Right hindlimb (tissue), 1 donor: ENCODE measurements around the gene STIM1.
A peak's percentile ranks its signal among the peaks of the same experiment; 100 is the strongest.

Experiments
- DNase-seq: peaks from one replicate; pipeline ENCODE4 v3.0.0-alpha.2; 2018

Gene STIM1

DNA sequence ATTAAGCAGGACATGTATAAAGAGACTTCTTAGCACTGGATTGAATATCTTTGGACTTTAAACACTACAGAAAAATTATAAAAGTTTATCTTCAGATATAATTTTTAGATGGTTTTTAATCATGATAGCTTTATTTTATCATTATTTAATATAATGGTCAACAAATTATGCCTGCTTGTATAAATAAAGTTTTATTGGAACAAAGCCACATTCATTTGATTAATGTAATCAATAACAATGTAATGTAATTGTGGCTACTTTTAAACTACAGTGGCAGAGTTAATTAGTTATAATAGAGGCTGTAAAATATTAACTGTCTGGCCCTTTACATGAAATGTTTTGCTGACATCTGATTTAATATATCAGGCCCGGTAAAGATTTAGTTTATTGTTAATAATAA lies 70.0 kb downstream of the STIM1 start:
- no peak for DNase-seq

DNA sequence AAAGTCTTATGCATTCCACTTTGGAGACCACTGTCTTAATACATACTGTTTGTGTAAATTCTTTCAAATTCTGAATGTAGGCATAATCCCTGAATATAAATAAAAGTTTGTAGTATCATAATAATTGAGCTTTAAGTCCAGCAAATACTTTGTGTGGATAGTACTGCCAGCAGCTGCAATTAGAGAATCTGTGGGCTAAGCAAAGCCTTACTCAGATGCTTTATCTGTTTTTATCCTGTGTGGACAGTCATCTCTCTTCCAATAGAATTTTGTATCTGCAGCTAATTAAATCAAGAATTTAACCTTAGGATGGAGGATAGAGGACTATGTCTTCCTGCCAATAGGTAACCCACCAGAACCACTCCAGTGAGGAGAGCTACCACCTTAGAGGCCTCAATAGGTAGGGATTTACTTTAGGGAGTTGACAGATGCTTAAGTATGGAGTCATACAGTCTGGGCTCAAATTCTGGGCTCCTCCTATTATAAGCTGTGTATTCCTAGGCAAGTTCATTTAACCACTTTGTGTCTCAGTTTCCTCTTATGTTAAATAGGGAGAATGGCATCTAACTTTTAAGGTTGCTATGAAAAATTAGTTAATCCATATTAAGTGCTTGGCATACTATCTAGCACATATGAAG lies 71.1 kb downstream of the STIM1 start:
- DNase-seq: no peak

DNA sequence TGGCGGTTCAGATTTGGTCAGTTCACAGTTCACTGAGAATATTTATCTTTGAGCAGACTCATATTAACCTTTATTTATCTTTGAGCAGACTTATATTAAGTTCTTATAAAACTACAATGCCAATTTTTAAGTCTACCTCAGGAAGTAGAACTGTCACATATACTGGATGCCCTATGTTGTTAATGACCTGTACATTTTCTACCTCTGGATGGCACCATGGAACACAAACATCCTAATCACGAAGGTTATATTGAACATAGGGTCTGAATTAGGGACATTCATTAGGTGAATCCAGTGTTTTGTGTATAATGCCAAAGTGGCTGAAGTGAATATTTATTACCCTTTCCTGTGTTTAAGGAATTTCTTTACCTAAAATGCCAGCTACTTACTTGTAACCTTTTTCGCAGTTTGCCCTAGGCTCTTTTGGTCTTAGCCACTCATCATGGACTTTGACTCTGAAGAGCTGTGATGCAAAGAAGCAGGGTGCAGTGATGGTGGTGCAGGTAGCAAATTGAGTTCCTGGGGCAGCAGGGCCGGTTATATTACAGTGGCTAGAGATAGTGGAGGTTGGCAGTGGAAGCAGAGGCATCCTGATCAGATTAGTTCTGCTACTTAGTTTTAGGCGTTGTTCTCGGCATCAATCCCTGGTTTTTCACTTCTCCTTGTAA lies 71.8 kb downstream of the STIM1 start:
- DNase-seq: no peak

- no peak for DNase-seq
These were observed 73.8 kb downstream of the STIM1 start for GRCh38 chr11:3929232-3929631.

DNA sequence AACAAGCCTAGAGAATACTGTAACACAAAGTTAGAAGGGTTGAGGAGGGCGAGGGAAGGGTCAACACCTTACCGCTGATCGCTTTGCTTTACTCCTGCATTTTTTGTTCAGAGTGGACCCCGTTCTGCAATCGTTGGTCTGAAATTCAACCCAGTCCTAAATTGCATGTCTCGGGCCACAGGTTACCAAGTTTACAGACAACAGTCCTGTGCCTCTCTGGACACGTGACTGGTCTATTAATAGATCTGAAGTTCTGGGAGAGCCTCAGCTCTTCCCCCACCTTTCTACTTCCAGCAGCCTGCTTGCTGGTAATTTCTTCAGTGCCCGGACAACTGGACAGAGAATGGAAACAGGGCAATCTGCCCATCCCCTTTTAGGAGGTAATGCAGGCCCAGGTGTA lies 74.2 kb downstream of the STIM1 start:
- no peak for DNase-seq

GRCh38 chr11:3932698-3933097 lies 77.2 kb downstream of the STIM1 start:
- no peak for DNase-seq

GRCh38 chr11:3933165-3933628 lies 77.7 kb downstream of the STIM1 start:
- no peak for DNase-seq

DNA sequence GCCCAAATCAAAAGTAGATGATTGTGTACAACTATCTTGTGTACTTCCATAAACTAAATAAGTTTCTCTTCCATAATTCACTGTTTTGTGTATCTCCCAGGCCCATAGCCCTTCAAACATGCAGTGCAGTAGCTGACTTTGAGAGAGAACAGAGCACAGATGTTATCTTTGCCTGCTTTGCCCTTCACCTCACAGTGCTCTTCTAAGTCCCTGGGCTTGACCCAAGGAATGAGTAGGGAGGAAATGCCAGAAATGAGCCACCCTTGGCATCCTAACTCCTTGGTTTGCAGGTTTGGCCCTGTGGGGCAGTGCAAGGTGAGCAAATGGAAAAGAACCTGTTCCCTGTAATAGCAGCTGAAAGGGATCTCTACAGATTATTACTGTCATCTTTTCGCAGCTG lies 79.2 kb downstream of the STIM1 start:
- no peak for DNase-seq

DNA sequence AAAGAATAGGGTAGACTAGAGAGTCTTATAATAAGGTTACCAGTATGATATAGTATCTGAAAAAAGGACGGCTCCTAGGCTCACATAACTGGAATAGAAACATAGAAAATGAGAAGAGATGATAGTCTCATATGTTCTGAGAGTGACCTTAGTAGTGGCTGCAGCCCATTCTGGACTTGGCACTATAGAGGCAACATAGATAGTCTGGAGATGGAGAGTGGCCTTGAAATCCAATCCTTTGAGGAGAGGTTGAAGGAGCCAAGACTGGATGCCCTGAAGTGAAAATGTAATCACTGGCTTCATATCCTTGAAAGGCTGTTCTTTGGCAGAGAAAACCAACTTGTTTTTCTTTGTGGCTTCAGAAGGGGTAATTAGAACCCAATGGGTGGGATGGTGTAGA lies 81.1 kb downstream of the STIM1 start:
- DNase-seq: no peak

- no peak for DNase-seq
These were observed 83.7 kb downstream of the STIM1 start for GRCh38 chr11:3939211-3939610.

DNA sequence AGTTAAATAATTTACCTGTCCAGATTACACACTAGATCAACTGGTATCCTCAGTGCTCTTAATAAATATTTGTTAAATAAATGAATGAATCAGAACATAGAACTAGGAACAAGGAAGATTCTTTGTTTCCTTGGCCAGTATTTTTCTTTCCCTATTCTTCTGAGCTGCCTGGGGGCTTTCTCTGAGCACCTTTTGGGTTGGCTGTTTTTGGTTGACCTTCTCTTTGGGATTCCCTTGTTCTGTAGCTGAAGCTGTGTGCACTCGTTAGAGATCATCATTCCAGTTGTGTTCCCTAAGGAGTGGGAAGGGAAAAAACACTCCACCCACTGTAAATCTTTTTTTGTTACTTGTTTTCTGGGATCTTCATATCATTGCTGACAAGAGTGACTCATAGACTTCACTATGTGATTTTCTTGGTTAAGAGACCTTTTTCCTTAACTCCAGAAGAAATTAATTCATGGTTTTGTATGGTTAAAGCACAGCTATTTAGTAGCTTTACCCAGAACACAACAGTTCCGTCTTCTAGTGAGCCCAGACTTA lies 84.3 kb downstream of the STIM1 start:
- DNase-seq: no peak

DNA sequence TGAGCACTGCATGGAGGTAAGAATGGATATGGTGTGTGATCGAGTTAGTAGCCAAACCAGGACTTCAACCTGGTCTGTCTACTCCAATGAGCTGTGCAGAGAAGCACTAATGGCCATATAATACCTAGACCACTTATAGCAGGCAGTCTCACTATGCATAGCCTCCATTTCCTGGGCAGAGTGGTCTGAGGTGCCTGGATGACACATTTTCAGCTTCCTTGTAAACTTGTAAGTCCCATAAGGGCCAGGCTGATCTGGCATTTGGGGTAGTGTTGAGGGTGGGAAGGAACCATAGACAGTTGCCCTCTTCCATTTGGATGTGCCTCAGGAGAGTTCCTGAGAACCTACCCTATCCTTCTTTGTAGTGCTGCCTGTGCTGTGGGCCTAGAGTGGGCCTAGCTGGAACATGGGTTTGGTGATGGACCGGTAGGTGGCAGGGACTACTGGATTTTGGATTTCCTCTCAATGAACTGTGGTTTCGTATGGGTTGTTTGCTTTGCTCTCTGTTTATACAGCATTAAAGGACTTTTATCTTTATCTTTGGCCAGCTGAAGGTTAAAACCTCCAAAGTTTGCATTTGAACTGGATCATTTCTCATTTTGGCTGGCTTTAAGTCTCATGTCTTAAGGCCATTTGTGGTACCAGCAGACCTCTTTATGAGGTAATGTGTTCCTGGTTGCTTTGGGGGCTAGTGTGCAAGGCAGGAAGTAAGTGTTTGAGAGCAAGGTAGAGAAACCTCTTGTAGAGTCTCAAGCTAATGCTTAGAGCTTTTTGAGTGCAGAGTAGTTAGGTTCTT lies 86.9 kb downstream of the STIM1 start:
- DNase-seq: no peak

DNA sequence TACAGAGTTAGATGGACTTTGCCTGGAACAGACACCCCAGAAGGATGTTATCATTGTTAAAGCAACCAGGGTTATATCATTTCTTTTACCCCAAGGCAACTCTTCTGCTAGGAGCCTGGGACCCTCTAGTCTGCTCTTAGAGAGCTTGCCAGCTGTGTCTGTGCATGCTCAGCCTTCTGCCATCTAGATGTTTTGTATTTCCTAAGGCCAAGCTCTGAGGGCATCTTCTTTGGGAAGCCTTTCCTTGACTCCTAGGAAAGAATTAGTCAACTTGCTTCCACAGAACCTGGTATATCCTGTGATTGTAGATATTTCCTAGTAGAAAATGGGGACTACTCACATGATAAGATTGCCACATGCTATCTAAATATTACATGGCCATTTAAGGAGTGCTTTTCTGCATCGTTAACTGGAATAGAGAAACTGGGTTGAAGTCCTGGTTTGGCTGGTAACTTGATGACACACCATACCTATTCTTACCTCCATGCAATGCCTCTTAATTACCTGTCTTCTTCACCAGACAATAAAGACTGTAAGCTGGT lies 87.6 kb downstream of the STIM1 start:
- DNase-seq: no peak

- DNase-seq: peak; percentile 35
These were observed 88.7 kb downstream of the STIM1 start for GRCh38 chr11:3944198-3944597.

DNA sequence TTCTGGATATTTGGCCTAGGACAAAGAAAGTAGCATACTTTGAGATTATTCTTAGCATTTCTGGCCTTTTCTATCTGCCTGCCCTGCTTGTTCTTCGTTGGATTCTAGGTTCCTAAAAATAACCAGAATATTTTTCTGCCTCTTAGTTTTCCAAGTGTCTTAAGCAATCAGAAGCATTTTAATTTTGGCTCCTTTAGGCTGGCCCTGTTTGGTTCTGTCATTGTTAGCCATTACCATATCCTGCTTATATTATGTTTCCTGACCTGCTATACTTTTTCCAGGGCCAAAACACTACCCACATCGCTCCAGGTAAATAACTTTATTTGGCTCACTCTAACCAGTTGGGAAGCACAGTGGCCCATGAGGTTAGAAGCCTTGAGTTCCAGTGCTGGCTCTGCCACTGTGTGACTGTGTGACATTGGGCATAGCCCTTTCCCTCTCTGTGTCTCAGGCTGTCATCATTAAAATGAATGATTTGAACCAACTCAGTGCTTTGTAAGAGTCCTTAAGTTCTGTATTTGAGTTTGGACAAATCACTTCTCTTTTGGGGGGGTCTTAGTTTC lies 91.1 kb downstream of the STIM1 start:
- DNase-seq: no peak

DNA sequence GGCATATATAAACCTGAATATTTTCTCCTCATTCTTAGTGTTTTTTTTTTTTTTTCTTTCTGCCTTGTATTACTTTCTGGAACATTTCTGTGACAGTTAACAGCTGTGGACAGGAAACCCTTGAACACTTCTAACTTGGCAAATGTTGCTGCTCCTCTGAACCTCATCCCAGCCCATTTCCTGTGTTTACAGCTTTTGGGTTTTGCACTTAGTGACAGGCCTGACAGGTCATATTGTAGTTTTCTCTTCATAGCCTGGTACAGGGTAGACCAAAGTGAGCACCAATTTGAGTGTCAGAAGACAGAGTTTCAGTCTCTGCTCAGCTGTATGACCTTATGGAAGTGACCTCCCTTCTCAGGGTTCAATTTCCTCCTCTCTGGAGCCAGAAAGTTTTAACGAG lies 91.6 kb downstream of the STIM1 start:
- peak; percentile 60 for DNase-seq

GRCh38 chr11:3949125-3949524 lies 93.7 kb downstream of the STIM1 start:
- no peak for DNase-seq

DNA sequence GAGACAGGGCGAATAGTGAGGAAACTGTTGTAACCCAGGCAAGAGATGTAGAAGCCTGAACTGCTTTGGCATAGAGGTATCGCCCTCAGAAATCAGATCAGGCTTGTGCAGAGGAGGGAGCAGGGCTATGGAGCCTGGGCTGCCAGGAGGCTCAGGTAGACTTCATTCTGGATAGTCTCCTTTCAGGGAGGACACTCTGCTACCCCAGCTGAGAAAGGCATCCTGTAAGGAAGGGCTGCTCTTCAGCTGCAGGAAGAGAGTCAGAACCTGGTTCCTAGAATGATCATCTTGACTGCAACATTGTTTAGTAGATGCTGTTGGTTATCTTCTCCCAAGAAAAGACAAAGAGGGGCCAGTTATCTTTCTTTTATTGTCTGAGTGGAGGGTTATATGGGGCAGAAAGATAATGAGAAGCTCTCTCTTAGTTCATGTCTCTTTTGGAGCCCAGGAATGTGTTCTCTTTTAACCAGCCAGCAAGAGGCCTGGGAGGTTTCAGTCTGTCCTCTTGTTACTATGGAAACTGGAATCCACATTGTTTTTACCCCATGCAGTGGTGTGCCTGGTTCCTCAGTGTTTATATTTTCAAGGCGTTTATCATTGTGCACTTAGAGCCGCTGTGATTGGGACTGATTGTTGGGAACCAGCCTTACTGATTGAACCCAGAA lies 95.7 kb downstream of the STIM1 start:
- no peak for DNase-seq

GRCh38 chr11:3952715-3953114 lies 97.3 kb downstream of the STIM1 start:
- DNase-seq: no peak

- no peak for DNase-seq
These were observed 97.9 kb downstream of the STIM1 start for GRCh38 chr11:3953327-3953726.

DNA sequence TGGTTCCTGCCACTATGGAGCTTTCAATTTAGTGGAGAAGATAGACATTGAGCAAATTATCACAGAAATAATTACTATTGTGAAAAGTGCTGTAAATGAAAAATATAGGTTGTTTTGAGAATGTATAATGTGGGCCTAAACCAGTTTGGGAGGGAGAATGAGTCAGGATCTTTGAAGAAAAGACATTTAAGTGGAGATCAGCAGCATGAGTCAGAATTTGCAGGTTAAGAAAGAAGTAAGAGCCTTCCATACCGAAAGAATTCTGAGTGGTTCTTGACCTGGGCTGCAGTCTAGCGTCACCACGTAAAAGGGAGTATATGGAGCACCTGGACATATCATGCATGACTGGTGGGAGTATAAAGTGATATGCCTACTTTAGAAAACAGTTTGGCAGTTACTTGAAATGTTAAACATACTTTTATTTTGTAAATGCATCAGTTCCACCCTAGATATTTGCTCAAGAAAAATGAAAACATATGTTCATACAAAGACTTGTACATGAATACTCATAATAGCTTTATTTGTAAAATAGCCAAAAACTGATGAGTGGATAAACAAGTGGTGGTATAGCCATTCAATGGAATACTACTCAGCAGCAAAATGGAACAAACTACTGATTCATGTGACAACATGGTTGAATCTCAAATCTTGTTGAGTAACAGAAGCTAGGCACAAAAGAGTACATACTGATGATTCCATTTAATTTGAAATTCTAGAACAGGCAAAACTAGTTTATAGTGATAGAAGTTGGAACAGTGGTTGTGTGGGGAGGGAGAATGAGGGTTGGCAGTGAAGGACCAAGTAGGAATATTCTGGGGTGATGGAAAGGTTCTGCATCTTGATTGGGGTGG lies 99.2 kb downstream of the STIM1 start:
- no peak for DNase-seq

- no peak for DNase-seq
These were observed 99.8 kb downstream of the STIM1 start for GRCh38 chr11:3955299-3955665.
